Raji (cell line): Measurements from ENCODE around the gene KCNG1.

ENCODE experiments used
- POLR2A ChIP-seq: IDR thresholded peaks from 2 replicates; pipeline ENCODE4 v1.6.1; 2011; ENCODE audit warnings: low read depth, low read length, control low read depth; ENCODE audit not compliant: insufficient read depth

The KCNG1 gene

DNA sequence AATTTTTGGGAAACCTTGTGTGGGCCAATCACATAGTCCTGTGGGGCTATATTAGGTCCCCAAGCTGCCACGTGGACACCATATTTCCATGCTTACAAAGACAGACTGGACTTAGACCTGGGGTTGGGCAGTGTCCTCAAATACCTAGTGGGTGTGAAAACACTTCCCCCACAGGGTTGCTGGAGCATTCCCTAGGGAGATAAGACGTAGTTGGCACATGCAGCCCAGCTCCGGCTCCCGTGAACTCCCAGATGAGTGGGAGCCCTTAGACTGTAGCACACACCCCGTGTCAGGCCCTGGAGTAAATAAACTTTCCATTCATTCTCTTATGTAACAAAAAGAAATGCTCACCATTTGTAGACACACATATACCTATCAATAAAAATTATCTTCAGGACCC lies 14.2 kb downstream of the KCNG1 start:
- no peak for TF ChIP-seq POLR2A

DNA sequence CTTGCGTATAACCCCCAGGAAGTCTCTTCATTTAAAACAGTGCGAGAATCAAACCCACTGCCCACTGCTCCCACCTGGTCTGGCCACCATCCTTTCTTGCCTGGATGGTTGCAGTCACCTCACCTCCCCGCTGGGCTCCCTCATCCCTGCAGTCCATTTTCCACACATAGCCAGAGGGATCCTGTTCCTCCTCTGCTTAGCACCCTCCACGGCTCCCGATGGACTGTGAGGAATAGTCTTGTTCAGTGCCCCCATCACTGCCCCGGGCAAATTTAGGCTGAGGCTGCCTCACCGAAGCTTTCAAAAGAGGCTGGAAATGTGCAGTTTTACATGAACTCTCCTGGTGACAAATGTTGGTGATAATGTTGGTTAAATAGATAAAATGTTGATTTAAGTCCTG lies 17.7 kb downstream of the KCNG1 start:
- no peak for TF ChIP-seq POLR2A

DNA sequence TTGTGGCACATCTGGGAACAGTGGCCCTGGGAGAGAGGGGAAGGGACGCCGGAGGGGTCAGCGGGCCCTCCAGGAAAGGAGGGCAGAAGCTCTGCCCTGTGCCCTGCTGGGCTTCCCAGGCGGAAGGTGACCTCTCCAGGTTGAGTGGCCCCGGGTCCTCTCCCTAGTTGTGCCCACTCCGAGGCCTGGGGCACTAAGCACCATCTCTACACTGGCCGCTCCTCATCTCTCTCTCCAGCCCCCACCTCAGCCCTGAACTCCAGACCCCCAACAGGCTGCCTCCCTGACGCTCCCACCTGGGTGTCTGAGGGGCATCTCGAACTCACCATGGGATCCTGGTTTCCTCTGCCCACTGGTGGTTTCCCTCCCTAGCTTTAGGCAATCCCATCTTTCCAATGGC lies 18.1 kb downstream of the KCNG1 start:
- no peak for TF ChIP-seq POLR2A

GRCh38 chr20:51004305-51004727 lies 18.6 kb downstream of the KCNG1 start:
- TF ChIP-seq POLR2A, result no peak

DNA sequence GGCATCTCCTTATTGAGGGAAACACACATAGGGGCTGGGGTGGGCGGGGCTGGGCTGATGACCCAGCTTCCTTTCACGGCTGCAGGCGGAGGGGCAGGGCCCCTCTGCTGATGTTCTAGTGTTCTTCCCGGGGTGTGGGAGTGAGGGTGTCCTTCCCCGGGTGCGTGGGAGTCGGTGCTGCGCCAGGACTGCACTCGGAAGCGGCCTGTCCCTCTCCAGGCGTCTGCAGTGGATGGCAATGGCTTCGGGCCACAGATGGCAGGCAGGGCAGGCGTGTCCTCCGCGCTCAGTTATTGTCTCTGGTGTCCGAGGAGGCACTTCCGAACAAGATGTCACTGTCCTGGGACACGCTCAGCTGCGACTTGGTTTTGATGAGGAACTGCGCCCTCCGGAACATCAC lies 19.2 kb downstream of the KCNG1 start:
- no peak for TF ChIP-seq POLR2A

DNA sequence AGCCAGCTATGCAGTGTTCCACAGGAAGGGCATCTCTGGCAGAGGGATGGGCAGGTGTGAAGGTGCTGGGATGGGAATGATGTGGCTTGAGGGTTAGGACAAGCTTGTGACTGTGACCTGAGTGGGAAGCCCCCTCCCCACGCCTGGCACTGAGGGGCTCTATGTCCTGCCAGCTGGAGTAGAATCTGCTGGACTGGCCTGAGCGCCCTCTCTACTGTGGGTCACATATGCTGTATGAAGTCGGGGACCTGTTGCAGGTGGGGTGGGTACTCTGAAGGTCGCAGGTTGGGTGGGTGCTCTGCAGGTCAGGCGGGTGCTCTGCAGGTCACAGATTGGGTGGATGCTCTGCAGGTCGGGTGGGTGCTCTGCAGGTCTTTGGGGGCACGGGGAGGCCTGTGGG lies 20.3 kb downstream of the KCNG1 start:
- TF ChIP-seq POLR2A, result no peak

- no peak for TF ChIP-seq POLR2A
Observed at GRCh38 chr20:51001430-51002265, 21.3 kb downstream of the KCNG1 start.

DNA sequence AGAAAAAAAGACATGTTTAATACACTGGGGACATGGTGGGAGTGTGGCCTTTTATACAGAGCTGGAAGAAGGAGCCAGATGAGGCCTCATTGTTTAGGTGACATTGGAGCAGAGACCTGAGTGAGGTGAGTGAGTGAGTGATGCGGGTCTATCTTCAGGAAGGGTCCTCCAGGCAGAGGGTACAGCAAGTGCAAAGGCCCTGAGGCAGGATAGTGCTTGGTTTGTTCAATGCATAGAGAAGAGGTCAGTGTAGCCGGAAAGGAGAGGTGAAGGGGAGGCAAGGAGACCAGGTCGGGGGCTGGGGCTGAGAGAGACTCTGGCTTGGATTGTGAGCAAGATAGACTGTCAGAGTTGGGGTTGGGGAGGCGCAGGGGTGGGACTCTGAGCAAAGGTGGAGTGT lies 23.6 kb downstream of the KCNG1 start:
- TF ChIP-seq POLR2A, result no peak

DNA sequence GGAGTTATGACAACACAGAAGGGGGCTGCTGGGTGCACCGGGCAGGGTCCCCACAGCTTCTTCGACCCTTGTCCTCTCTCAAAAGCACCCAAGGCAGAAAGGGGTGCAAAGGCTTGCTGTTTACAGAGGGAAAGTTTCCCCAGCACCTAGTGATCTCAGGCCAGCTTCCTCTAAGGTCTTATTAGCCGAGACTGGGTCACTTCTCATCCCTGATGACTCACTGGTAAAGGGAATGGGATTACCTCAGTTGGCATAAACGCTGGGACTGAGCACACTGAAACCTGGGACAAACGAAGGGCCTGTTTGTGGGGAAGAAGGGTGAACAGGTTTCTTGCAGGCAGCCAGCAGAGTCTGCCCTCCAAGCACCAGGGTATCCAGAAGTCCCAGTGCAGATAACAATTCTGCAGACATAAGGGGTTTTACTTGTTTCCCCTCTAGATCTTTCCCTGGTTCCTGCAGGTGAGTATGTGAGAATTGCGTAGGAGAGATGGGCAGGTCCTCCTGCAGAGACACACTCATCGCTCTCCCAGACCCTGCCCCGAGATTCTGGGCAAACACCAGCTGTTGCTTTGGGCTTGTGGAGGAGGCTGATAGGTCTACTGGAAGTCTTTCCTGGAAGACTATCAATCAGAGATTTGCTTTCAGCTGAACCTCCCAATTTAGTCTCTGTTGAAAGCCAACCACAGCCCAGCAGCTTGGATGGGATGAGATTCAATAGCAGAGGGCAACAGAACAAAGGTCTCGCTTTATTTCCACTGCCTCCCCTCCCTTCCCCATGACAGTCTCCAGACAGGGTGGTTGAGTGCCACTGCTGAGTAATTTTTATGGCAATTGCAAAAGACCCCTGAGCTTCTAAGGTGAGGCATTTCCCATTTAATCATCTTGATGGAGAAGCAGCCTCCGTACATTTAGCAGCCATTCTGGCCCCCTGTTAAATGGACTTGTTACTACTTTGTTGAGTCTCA lies 25.7 kb downstream of the KCNG1 start:
- no peak for TF ChIP-seq POLR2A

DNA sequence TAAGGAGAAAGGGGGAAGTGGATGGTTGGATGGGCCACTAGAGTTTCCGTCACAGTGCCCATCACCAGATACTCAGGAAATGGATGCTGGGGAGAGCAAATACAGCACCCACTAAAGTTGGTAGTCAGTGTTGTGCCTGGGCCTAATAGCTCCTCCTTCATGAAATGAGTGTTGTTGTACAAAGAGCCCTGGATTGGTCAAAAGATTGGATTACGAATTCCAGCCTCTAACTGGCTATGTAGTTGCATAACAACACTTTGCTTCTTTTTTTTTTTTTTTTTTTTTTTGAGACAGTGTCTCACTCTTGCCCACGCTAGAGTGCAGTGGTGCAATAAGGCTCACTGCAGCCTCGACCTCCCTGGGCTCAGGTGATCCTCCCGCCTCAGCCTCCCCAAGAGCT lies 27.4 kb downstream of the KCNG1 start:
- TF ChIP-seq POLR2A, result no peak

- TF ChIP-seq POLR2A, result no peak
Observed at GRCh38 chr20:50993876-50994275, 29.0 kb downstream of the KCNG1 start.

GRCh38 chr20:50992733-50993457 lies 30.0 kb downstream of the KCNG1 start:
- no peak for TF ChIP-seq POLR2A

GRCh38 chr20:50992336-50992732 lies 30.6 kb downstream of the KCNG1 start:
- no peak for TF ChIP-seq POLR2A

DNA sequence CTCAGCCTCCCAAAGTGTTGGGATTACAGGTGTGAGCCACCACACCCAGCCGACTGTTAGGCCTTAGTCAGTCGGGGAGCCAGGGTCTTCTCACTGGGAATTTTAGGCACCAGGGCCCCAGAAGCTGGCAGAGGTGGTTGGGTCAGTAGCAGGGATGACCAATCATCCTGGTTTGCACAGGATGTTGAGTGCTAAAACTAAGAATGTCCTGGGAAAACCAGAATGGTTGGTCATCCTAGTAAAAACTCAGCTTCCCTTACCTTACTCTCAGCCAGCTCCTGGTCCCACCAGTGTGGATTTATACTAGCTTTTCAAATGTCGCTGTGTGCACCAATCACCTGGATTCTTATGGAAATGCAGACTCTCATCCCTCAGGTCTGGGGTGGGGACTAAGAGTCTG lies 31.8 kb downstream of the KCNG1 start:
- no peak for TF ChIP-seq POLR2A

- TF ChIP-seq POLR2A, result no peak
Observed at GRCh38 chr20:50987493-50988210, 35.3 kb downstream of the KCNG1 start.
